ENCODE results near the gene PHACTR3. TPM values are rescaled to one million over a fixed set of nuclear protein-coding genes. Genes with fewer than 3 reads are reported as not detected.

Gene PHACTR3
- total and polyA plus RNA-seq, 4 donors: 0.14 to 0.42 (median 0.17) TPM

- Histone ChIP-seq H3K9ac (ENCODE audit: low read depth in 1 of 2, low read length in 2 of 2) (no peak overlapping the region), H3K4me3 (ENCODE audit: low read depth in 1 of 3, low read length in 3 of 3) (no peak overlapping the region), H3K9me3 (ENCODE audit: control insufficient read depth in 4 of 4, low read length in 3 of 4) (no peaks in the 10 kb centered on the region), H3K27ac (ENCODE audit: low read depth in 1 of 2, low read length in 2 of 2) (no peak overlapping the region), H3K36me3 (ENCODE audit: control insufficient read depth in 4 of 4, insufficient read depth in 3 of 4, low read depth in 1 of 4, low read length in 3 of 4) (no peaks in the 10 kb centered on the region), H3K4me1 (ENCODE audit: control insufficient read depth in 4 of 4, insufficient read depth in 4 of 4, low read length in 3 of 4) (no peaks in the 10 kb centered on the region), H3K27me3 (ENCODE audit: control insufficient read depth in 4 of 4, insufficient read depth in 4 of 4, low read length in 3 of 4) (peaks cover 0 to 8% (median 2%) of the 10 kb centered on the region in 4 donors)
- TF ChIP-seq HNF4A (conservative IDR thresholded peaks at IDR 0.05): no peak
- TF ChIP-seq YY1 (IDR thresholded peaks at IDR 0.05): no peak
- no peak for TF ChIP-seq EGR1 (IDR thresholded peaks at IDR 0.05; ENCODE audit: low read depth in 2 of 2)
- no peak for TF ChIP-seq GABPA (IDR thresholded peaks at IDR 0.05 in 1 of 2, conservative IDR thresholded peaks at IDR 0.05 in 1 of 2)
- no peak for TF ChIP-seq TAF1 (conservative IDR thresholded peaks at IDR 0.05)
- TF ChIP-seq SP1 (IDR thresholded peaks at IDR 0.05): no peak
- TF ChIP-seq MAX (IDR thresholded peaks at IDR 0.05): no peak
- TF ChIP-seq REST (IDR thresholded peaks at IDR 0.05): no peak
- TF ChIP-seq ZBTB33 (IDR thresholded peaks at IDR 0.05): no peak
- no peak for TF ChIP-seq RAD21 (IDR thresholded peaks at IDR 0.05)
- TF ChIP-seq FOXA2 (IDR thresholded peaks at IDR 0.05): no peak
- TF ChIP-seq CTCF (IDR thresholded peaks at IDR 0.05; ENCODE audit: low read depth, low read length, missing input control): no peak
- TF ChIP-seq RXRA (IDR thresholded peaks at IDR 0.05): no peak
- no peak for TF ChIP-seq NR2F2 (IDR thresholded peaks at IDR 0.05)
- WGBS: 78% methylated on average over 3 of the region's 3 CpGs
- no peak for DNase-seq (ENCODE audit: low spot score)
These were observed 121.9 kb downstream of the PHACTR3 start for GRCh38 chr20:59726281-59726595.

- no peak for TF ChIP-seq HNF4A (conservative IDR thresholded peaks at IDR 0.05)
- TF ChIP-seq JUND (IDR thresholded peaks at IDR 0.05): no peak
- TF ChIP-seq EGR1 (IDR thresholded peaks at IDR 0.05; ENCODE audit: low read depth in 2 of 2): no peak
- TF ChIP-seq REST (IDR thresholded peaks at IDR 0.05): no peak
- no peak for TF ChIP-seq FOXA2 (IDR thresholded peaks at IDR 0.05)
- no peak for TF ChIP-seq SP1 (IDR thresholded peaks at IDR 0.05)
- no peak for TF ChIP-seq TAF1 (conservative IDR thresholded peaks at IDR 0.05)
- no peak for TF ChIP-seq RXRA (IDR thresholded peaks at IDR 0.05)
- no peak for TF ChIP-seq MAX (IDR thresholded peaks at IDR 0.05)
- no peak for TF ChIP-seq GABPA (IDR thresholded peaks at IDR 0.05 in 1 of 2, conservative IDR thresholded peaks at IDR 0.05 in 1 of 2)
- 91% methylated on average over 13 of the region's 13 CpGs for WGBS
These were observed 124.5 kb downstream of the PHACTR3 start for GRCh38 chr20:59728722-59729430.

More at GRCh38 chr20:59728722-59729430, 124.5 kb downstream of the PHACTR3 start:
- peaks cover 0 to 8% (median 2%) of the 10 kb centered on the region in 4 donors for H3K27me3 ChIP-seq (ENCODE audit: control insufficient read depth in 4 of 4, insufficient read depth in 4 of 4, low read length in 3 of 4)
- H3K9ac ChIP-seq (ENCODE audit: low read depth in 1 of 2, low read length in 2 of 2): no peak overlapping the region
- no peak overlapping the region for H3K27ac ChIP-seq (ENCODE audit: low read depth in 1 of 2, low read length in 2 of 2)
- H3K9me3 ChIP-seq (ENCODE audit: control insufficient read depth in 4 of 4, low read length in 3 of 4): no peaks in the 10 kb centered on the region
- no peak for DNase-seq (ENCODE audit: low spot score)
- no peaks in the 10 kb centered on the region for H3K36me3 ChIP-seq (ENCODE audit: control insufficient read depth in 4 of 4, insufficient read depth in 3 of 4, low read depth in 1 of 4, low read length in 3 of 4)
- H3K4me1 ChIP-seq (ENCODE audit: control insufficient read depth in 4 of 4, insufficient read depth in 4 of 4, low read length in 3 of 4): no peaks in the 10 kb centered on the region
- no peak overlapping the region for H3K4me3 ChIP-seq (ENCODE audit: low read depth in 1 of 3, low read length in 3 of 3)

Data from liver (tissue), 9 donors.